ENCODE data around the gene OSBPL5. TPM values are rescaled to one million over a fixed set of nuclear protein-coding genes. Genes with fewer than 3 reads are reported as not detected.

OSBPL5 gene
- total RNA-seq, 2 donors from 2014 or later: 35.0 to 50.7 TPM

GRCh38 chr11:3189886-3190583 is 24.9 kb upstream of the OSBPL5 start:
- TF ChIP-seq CTCF (IDR thresholded peaks at IDR 0.05): no peak
- no peak for TF ChIP-seq POLR2A (IDR thresholded peaks at IDR 0.05)
- no peak for TF ChIP-seq POLR2AphosphoS5 (IDR thresholded peaks at IDR 0.05)
- intact Hi-C loops (cut with DNase I): no loop called here
- no peaks in the 10 kb centered on the region for H3K4me1 ChIP-seq (replicated peaks)
- no peak for DNase-seq (ENCODE audit: low spot score)
- H3K36me3 ChIP-seq: no peaks in the 10 kb centered on the region
- no peak overlapping the region for H3K27ac ChIP-seq
- no peak overlapping the region for H3K4me3 ChIP-seq
- H3K9me3 ChIP-seq: no peaks in the 10 kb centered on the region
- H3K27me3 ChIP-seq (replicated peaks; ENCODE audit: insufficient read depth): no peaks in the 10 kb centered on the region
- WGBS: 89% methylated on average over 11 of the region's 11 CpGs

GRCh38 chr11:3189196-3189843 is 24.2 kb upstream of the OSBPL5 start:
- no peaks in the 10 kb centered on the region for H3K36me3 ChIP-seq
- H3K27me3 ChIP-seq (replicated peaks; ENCODE audit: insufficient read depth): no peaks in the 10 kb centered on the region
- no peak for DNase-seq (ENCODE audit: low spot score)
- TF ChIP-seq POLR2A (IDR thresholded peaks at IDR 0.05) (no peak), POLR2AphosphoS5 (IDR thresholded peaks at IDR 0.05) (no peak), CTCF (IDR thresholded peaks at IDR 0.05) (no peak)
- intact Hi-C loops (cut with DNase I): no loop called here
- H3K4me1 ChIP-seq (replicated peaks): no peaks in the 10 kb centered on the region
- H3K4me3 ChIP-seq: no peak overlapping the region
- 71% methylated on average over 15 of the region's 15 CpGs for WGBS
- no peaks in the 10 kb centered on the region for H3K9me3 ChIP-seq
- H3K27ac ChIP-seq: no peak overlapping the region

GRCh38 chr11:3188496-3189195 is 23.5 kb upstream of the OSBPL5 start:
- Histone ChIP-seq H3K4me3 (no peak overlapping the region), H3K4me1 (replicated peaks) (no peaks in the 10 kb centered on the region), H3K36me3 (no peaks in the 10 kb centered on the region), H3K9me3 (no peaks in the 10 kb centered on the region), H3K27me3 (replicated peaks; ENCODE audit: insufficient read depth) (no peaks in the 10 kb centered on the region), H3K27ac (no peak overlapping the region)
- no peak for DNase-seq (ENCODE audit: low spot score)
- TF ChIP-seq POLR2AphosphoS5 (IDR thresholded peaks at IDR 0.05) (no peak), CTCF (IDR thresholded peaks at IDR 0.05) (no peak), POLR2A (IDR thresholded peaks at IDR 0.05) (no peak)
- WGBS: 89% methylated on average over 17 of the region's 17 CpGs
- intact Hi-C loops (cut with DNase I): no loop called here

GRCh38 chr11:3186166-3186953 is 21.2 kb upstream of the OSBPL5 start:
- Histone ChIP-seq H3K27ac (no peak overlapping the region), H3K36me3 (no peaks in the 10 kb centered on the region), H3K4me1 (replicated peaks) (no peaks in the 10 kb centered on the region), H3K9me3 (no peaks in the 10 kb centered on the region), H3K4me3 (no peak overlapping the region), H3K27me3 (replicated peaks; ENCODE audit: insufficient read depth) (no peaks in the 10 kb centered on the region)
- intact Hi-C loops (cut with DNase I): no loop called here
- 89% methylated on average over 11 of the region's 11 CpGs for WGBS
- no peak for DNase-seq (ENCODE audit: low spot score)
- no peak for TF ChIP-seq POLR2AphosphoS5 (IDR thresholded peaks at IDR 0.05)
- TF ChIP-seq POLR2A (IDR thresholded peaks at IDR 0.05): no peak
- TF ChIP-seq CTCF (IDR thresholded peaks at IDR 0.05): no peak
